NCI-H1105 treated with DMSO at 0.1 percent for 48 hours (cell line): ENCODE results near the gene PALM.
"Not testable (repeated sequence)": the region's sequence is repeated elsewhere in the genome, so short reads cannot be mapped to it uniquely, and the experiment has no call there.

Experiments used
- DNase-seq: peaks from one replicate; lab custom pipeline; 2025; lab: John Stamatoyannopoulos, UW

The PALM gene

DNA sequence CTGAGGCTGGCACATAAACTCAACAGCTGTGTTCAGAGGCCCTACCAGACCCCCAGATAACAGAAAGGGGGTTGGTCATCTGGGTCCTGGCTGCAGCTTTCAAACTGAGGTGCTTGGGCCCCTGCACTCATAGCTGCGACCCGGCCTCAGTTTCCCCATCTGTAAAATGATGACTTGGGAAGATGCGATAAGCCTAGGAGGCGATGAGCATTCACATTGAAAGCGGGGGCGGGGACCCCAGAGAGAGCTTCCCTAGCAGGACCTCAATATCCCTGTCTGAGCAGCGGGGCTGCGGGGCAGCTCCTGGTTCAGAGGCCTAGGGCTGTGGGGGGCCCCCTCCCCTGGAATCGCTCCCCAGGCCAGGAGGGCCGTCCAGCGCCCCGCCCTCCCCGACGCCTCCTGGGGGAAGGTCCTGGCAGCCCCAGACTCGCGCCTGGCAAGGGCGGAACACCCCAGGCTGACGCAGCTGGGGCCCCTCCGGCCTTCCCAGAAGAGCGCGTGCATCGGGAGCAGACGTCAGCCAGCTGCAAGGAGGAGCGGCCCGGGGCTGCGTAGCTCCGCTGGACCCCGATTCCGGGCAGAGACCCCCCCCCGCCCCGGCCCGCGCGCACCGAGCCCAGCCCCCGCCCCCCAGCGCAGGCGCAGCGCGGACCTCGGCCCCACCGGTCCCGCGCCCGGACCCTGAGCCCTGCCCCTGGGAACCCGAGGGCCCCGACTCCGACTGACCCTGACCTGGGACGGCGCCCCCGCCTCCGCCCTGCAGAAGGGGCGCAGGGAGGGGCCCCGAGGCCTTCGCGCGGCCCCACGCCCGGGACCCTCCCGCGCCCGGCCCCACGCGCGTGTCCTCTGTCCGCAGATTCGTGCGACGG is 29.1 kb upstream of the PALM start:
- DNase-seq, result peak; percentile 6

DNA sequence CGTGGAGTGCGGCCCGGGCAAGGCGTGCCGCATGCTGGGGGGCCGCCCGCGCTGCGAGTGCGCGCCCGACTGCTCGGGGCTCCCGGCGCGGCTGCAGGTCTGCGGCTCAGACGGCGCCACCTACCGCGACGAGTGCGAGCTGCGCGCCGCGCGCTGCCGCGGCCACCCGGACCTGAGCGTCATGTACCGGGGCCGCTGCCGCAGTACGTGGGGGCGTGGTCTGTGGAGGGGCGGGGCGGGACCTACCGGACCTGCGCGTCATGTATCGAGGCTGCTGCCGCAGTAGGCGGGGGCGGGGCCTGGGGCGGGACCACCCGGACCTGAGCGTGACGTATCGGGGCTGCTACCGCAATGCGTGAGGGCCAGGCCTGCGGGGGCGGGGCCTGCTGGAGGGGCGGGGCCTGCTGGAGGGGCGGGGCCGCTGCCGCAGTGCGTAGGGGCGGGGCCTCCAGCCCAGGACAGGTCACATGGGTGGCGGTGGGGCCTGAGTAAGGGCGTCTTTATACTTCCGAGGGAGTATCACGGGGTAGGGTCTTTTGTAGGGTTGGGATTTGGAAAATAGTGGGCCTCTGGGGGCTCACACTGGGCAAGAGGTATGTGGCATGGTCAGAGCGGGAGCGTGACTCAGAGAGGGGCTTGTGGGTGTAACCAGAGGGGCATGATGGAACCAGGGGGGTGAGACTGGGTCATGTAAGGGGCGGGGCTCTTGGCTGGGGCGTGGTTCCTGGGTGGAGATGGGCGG is 28.3 kb upstream of the PALM start:
- peak; percentile 94 for DNase-seq

DNA sequence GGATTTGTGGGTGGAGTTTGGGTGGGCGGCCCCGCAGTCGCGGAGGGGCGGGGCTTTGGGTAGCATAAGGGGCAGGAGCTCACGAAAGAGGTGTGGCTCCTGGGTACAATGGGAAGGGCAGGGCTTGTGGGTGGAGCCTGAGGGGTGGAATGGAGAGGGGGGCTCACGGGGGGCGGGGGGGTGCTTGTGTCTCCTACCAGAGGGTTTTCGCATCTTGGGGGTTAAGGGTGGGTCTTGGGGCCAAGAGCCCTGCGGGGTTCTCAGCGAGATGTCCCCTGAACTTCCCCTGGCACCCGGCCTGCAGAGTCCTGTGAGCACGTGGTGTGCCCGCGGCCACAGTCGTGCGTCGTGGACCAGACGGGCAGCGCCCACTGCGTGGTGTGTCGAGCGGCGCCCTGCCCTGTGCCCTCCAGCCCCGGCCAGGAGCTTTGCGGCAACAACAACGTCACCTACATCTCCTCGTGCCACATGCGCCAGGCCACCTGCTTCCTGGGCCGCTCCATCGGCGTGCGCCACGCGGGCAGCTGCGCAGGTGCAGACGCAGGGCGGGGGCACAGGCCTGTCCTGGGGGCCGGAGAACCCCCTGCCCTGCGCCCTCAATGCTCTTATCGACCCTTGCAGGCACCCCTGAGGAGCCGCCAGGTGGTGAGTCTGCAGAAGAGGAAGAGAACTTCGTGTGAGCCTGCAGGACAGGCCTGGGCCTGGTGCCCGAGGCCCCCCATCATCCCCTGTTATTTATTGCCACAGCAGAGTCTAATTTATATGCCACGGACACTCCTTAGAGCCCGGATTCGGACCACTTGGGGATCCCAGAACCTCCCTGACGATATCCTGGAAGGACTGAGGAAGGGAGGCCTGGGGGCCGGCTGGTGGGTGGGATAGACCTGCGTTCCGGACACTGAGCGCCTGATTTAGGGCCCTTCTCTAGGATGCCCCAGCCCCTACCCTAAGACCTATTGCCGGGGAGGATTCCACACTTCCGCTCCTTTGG is 27.4 kb upstream of the PALM start:
- DNase-seq, result no peak

DNA sequence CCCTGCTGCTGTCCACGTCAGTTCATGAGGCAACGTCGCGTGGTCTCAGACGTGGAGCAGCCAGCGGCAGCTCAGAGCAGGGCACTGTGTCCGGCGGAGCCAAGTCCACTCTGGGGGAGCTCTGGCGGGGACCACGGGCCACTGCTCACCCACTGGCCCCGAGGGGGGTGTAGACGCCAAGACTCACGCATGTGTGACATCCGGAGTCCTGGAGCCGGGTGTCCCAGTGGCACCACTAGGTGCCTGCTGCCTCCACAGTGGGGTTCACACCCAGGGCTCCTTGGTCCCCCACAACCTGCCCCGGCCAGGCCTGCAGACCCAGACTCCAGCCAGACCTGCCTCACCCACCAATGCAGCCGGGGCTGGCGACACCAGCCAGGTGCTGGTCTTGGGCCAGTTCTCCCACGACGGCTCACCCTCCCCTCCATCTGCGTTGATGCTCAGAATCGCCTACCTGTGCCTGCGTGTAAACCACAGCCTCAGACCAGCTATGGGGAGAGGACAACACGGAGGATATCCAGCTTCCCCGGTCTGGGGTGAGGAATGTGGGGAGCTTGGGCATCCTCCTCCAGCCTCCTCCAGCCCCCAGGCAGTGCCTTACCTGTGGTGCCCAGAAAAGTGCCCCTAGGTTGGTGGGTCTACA is 25.9 kb upstream of the PALM start:
- DNase-seq, result no peak

DNA sequence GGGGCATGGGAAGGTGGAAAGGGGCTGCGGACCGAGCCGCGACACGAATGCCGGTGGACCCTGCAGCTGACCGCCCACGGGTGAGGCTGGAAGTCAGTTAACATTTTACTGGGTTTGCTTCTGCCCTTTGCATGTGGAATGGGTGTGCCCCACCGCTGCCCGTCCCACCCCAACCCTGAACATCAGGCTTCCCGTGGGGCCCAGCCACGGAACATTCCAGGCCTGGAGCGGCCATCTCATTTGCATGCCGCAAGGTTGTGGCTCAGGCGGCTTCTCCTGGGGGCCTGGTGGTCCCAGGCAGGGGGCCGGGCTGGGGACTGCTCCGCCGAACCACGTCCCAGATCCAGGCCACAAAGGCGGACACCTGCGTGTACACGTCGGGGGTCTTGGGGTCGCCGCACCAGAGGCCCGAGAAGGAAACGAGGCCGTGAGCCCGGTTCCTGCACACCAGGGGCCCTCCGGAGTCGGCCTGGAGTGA is 23.2 kb upstream of the PALM start:
- DNase-seq, result no peak

DNA sequence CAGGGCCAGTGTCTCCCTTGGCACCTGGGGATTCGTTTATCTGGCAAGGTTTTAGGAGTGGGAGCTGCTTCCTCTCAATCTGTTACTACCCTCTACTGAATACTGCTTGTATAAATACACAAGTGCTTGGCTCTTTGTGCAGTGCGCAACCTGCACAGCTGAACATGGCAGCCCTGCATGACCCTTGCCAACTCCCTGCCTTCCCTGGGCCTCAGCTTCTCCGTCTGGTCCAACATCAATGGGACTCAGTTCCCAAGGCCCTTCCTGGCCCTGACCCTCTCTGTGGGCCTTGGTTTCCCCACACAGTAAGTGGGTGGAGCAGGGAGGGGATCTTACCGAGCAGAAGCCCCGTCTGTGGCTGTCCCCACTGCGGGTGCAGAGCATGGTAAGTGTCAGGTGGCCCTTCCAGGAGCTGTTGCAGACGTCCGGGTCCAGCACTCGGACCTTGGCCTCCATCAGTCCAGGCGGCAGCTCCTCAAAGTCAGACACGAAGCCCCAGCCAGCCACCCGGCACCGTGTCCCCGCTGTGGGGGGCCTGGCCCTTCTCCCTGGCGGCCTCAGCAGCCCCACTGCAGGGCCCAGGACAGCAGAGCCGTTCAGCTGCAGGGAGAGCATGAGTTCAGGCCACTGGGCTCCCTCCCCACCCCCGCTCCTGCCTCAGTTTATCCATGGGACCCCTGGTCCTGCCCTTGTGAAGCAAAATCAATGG is 22.0 kb upstream of the PALM start:
- no peak for DNase-seq

DNA sequence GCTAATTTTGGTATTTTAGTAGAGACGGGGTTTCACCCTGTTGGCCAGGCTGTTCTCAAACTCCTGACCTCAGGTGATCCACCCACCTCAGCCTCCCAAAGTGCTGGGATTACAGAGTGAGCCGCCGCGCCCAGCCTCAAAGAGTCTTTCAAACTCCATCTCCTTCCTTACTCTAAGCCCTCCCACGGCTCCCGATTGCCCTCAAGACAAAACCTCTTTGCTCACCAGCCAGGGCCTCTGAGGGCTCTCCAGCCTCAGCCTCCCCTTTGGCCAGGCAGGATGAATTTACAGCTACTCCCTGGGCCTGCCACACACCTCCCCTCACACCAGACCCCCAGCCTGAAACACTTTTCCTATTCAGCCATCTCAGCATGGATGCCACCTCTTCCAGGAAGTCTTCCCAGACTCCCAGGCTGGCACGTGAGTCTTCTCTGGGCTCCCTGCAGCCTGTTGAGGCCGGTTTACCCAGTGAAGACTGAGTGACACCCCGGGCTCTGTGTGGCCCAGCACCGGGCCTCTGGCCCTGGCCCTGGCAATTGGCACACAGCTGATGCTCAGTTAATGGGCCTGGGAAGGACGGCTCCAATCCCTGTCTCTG is 21.1 kb upstream of the PALM start:
- DNase-seq, result no peak

DNA sequence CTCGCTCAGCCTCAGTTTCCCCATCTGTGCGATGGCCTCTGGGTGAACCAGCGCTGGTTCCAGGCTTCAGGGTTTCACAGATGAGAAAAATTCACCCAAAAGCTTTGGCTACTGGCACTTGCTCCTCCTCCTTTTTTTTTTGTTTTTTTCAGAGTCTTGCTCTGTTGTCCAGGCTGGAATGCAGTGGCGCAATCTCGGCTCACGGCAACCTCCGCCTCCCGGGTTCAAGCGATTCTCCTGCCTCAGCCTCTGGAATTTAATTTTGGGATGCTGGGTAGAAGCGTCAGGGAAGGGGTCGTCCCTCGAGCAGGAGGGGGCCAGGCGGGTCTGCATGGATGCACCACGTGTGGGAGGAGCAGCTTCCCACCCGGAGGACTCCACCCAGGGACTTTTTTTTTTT is 20.5 kb upstream of the PALM start:
- no peak for DNase-seq

DNA sequence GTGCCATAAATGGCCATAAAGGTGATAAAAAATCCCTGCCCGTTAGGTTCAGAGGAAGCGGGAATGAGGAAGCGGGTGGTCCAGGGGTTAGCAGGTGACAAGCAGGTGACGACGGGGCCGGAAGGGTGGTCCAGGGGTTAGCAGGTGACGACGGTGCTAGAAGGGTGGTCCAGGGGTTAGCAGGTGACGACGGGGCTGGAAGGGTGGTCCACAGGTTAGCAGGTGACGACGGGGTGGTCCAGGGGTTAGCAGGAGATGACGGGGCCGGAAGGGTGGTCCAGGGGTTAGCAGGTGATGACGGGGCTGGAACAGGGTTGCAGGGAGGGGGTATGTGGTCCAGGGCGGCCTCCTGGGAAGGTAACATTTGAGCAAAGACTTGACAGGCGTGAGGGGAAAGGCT is 19.7 kb upstream of the PALM start:
- DNase-seq, result no peak

DNA sequence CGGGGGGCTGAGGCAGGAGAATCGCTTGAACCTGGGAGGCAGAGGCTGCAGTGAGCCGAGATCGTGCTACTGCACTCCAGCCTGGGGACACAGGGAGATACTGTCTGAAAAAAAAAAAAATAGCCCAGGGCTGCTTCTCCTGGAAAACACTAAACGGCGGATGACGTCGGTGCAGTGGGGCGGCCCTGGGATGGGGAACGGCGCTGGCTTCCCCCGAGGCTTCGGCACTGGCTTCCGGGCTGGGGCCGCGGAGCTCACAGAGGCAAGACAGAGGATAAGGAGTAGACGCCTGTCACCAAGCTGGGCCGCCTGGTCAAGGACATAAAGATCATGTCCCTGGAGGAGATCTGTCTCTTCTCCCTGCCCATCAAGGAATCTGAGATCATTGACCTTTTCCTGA is 18.5 kb upstream of the PALM start:
- no peak for DNase-seq

DNA sequence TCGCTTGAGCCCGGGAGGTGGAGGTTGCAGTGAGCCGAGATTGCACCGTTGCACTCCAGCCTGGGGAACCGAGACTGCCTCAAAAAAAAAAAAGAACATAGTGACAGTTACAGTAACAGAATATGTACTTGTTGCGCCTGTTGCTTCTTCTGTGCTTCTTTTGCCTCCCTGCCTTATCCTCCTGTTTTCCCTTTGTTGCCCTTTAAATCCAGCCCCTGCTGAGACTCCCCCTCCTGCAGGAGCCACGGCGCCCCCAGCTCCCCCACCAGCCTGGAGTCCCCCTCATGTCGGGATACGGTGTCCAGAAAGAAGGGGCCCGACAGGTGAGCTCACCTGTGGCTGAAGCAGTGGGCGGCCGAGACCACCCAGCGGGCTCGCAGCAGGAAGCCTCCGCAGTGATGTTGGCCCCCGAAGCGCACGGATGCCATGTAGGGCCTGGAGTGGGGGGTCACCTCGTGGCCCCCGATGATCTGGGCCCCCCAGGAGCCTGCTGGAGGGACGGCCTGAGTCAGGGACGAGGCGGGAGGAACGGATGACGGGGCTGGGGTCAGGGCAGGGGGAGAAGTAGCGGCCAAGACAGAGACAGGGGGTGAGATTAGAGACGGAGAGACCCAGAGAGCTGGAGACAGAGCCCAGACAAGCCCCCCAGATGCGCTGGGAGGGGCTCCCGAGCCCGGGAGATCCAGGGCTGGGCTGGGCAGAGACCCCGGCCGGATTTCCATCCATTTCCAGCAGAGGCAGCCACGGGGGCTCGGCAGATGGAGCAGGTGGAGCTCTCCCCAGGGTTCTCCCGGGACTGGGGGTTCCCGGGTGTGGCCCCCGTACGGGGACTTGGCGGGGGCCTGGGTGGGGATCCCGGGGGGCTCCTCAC is 14.0 kb upstream of the PALM start:
- DNase-seq, result no peak

DNA sequence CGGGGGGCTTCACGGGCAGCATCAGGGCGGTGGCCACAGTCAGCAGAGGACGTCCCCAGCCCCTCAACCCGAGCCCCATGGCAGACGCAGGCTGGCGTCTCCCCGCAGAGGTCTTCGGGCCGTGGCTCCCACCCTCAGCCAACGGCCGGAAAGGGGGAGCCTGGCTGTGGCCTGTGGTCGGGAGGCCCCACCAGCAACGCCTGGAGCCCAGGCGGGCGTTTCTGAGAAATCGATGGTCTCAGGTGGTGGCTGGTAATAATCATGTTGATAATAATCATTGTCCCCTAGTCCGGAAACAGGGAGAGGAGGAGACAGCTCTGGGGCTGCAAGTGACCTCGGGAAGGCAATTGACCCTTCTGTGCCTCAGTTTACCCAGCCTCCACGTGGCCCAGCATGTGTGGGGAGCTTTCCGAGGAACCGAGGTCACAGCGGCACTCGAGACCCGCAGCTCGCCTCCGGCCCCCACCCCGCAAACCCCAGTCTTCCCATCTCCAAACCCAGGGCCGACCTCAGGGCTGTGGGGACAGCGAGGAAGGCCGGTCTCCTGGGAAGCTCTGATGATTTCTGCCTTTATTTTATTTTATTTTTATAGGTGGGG is 13.3 kb upstream of the PALM start, which contains the start of gene PRSS57:
TSS of gene PRSS57 (minus strand) at position 101 of the 598 bp plus-strand sequence. CDS start at position 79, 22 bp downstream.
- DNase-seq, result no peak

DNA sequence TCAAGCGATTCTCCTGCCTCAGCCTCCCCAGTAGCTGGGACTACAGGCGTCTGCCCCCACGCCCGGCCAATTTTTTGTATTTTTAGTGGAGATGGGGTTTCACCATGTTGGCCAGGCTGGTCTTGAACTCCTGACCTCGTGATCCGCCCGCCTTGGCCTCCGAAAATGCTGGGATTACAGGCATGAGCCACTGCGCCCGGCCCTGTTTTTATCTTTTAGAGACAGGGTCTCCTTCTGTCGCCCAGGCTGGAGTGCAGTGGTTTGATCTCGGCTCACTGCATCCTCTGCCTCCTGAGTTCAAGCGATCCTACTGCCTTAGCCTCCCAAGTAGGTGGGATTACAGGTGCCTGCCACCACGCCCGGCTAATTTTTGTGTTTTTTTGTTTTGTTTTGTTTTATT is 10.2 kb upstream of the PALM start:
- DNase-seq, result not testable (repeated sequence)

DNA sequence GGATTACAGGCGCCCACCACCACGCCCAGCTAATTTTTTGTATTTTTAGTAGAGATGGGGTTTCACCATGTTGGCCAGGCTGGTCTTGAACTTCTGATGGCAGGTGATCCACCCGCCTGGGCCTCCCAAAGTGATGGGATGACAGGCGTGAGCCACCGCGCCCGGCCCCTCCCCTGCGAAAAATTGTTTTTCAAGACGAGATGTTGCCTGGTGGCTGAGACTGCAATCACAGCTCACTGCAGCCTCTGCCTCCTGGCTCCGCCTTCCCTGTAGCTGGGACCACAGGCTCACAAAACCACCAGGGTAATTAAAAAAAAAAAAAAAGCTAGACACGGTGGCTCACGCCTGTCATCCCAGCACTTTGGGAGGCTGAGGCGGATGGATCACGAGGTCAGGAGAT is 8.8 kb upstream of the PALM start:
- not testable (repeated sequence) for DNase-seq

DNA sequence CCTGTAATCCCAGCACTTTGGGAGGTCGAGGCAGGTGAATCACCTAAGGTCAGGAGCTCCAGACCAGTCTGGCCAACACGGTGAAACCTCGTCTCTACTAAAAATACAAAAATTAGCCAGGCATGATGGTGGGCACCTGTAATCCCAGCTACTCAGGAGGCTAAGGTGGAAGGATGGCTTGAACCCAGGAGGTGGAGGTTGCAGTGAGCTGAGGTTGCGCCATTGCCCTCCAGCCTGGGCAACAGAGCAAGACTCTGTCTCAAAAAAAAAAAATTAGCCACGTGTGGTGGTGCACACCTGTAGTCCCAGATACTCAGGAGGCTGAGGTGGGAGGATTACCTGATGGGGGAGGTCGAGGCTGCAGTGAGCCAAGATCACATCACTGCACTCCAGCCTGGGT is 5.9 kb upstream of the PALM start:
- not testable (repeated sequence) for DNase-seq

DNA sequence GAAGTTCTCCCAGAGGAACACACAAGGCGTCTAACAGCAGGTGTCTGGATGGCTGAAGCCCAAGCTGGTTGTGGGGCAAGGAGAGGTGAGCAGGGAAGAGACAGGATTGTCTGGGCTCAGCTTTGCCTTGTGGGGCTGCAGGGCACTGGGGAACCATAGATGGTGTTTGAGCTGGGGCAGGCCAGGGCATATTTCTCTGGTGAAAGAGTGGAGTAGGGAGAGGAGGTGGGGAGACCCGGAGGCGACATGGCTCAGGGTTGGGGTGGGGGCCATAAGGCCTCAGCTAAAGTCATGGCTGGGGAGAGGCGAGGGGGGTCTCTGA is 5.4 kb upstream of the PALM start:
- no peak for DNase-seq

DNA sequence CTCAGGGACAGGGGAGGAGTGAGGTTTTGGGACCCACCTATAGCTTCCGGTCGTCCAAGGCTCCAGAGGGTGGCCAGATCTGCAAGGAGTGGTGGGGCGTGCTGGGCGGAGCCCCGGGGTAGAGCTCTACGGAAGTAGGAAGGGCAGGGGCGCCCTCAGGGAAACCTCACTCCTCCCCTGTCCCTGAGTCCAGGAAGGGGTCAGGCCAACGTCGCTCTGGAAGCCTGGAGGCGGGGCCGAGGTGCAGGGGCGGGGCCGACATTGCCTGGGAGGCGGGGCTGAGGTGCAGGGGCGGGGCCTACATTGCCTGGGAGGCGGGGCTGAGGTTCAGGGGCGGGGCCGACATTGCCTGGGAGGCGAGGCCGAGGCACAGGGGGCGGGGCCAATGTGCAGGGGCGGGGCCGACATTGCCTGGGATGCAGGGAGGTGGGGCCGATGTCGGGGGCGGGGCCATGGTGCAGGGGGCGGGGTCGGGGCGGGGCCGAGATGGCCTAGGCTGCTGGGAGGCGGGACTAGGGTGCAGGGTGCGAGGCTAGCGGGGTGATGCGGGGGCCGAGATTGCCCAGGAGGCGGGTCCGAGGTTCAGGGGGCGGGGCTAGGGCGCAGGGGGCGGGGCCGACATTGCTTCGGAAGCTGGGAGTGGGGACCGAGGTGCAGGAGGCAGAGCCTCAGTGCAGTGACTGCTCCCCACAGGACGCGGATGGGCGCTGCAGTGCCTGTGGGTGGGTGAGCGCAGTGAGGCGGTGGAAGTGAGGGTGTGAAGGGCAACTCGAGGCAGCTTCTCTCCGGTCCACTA is 4.9 kb upstream of the PALM start:
- DNase-seq, result no peak

DNA sequence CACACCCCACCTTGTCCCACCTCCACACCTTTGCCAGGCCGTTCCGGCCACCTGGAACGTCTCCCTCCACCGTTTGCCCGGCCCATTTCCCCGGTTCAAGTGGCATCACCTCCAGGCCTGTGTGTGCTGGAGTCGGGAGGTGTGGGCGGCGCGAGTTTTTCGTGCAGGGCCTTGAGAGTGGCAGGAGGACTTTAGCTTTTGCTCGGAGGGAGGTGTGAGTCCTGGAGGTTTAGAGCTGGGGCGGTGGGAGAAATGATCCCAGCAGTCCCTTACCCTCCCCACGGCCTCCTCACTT is 4.3 kb upstream of the PALM start:
- no peak for DNase-seq
